ENCODE data around the gene ARHGAP21.

DNA sequence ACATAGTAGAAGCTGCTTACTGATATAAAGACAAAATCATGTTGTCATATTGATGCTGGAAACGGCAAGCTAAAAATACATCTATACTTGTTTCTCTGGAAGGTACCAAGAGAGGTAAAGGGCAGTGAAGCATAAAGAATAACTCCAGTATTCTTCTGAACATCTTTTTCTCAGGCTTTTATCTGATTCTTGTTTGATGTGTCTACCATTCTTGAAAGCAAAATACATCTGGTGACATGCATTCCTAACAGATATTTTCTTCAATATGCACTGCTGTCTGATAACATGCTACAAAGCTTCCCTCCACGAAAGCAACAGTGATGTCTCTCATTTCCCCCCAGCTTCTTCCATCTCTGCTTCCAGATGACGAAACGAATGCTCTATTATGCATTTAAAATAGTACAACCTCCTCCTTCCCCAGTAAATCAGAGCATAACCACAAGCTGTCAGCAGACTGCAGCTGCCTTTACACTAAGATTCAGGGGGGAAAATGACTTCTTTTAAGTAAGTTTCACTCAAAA, 100.8 kb downstream of the ARHGAP21 start:
- TF ChIP-seq, protein P1, sequence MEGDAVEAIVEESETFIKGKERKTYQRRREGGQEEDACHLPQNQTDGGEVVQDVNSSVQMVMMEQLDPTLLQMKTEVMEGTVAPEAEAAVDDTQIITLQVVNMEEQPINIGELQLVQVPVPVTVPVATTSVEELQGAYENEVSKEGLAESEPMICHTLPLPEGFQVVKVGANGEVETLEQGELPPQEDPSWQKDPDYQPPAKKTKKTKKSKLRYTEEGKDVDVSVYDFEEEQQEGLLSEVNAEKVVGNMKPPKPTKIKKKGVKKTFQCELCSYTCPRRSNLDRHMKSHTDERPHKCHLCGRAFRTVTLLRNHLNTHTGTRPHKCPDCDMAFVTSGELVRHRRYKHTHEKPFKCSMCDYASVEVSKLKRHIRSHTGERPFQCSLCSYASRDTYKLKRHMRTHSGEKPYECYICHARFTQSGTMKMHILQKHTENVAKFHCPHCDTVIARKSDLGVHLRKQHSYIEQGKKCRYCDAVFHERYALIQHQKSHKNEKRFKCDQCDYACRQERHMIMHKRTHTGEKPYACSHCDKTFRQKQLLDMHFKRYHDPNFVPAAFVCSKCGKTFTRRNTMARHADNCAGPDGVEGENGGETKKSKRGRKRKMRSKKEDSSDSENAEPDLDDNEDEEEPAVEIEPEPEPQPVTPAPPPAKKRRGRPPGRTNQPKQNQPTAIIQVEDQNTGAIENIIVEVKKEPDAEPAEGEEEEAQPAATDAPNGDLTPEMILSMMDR (conservative IDR thresholded peaks at IDR 0.05; ENCODE audit: low read depth in 2 of 2) = no peak
- TF ChIP-seq EZH2 (IDR thresholded peaks at IDR 0.05; ENCODE audit: low read depth, unreplicated experiment) (no peak), JUNB (IDR thresholded peaks at IDR 0.05; ENCODE audit: unreplicated experiment) (no peak), ZNF331 (CRISPR knock-in tag; IDR thresholded peaks at IDR 0.05; ENCODE audit: low read depth) (no peak), NANOG (IDR thresholded peaks at IDR 0.05; ENCODE audit: borderline replicate concordance) (no peak), EZH2phosphoT487 (IDR thresholded peaks at IDR 0.05; ENCODE audit: unreplicated experiment) (no peak), POLR2AphosphoS5 (IDR thresholded peaks at IDR 0.05; ENCODE audit: low read depth) (no peak), CREB1 (CRISPR knock-in tag; IDR thresholded peaks at IDR 0.05; ENCODE audit: low read depth) (no peak), STAT1 (IDR thresholded peaks at IDR 0.05; ENCODE audit: unreplicated experiment) (no peak), ZNF114 (CRISPR knock-in tag; IDR thresholded peaks at IDR 0.05) (no peak)
- TF ChIP-seq, protein P2, sequence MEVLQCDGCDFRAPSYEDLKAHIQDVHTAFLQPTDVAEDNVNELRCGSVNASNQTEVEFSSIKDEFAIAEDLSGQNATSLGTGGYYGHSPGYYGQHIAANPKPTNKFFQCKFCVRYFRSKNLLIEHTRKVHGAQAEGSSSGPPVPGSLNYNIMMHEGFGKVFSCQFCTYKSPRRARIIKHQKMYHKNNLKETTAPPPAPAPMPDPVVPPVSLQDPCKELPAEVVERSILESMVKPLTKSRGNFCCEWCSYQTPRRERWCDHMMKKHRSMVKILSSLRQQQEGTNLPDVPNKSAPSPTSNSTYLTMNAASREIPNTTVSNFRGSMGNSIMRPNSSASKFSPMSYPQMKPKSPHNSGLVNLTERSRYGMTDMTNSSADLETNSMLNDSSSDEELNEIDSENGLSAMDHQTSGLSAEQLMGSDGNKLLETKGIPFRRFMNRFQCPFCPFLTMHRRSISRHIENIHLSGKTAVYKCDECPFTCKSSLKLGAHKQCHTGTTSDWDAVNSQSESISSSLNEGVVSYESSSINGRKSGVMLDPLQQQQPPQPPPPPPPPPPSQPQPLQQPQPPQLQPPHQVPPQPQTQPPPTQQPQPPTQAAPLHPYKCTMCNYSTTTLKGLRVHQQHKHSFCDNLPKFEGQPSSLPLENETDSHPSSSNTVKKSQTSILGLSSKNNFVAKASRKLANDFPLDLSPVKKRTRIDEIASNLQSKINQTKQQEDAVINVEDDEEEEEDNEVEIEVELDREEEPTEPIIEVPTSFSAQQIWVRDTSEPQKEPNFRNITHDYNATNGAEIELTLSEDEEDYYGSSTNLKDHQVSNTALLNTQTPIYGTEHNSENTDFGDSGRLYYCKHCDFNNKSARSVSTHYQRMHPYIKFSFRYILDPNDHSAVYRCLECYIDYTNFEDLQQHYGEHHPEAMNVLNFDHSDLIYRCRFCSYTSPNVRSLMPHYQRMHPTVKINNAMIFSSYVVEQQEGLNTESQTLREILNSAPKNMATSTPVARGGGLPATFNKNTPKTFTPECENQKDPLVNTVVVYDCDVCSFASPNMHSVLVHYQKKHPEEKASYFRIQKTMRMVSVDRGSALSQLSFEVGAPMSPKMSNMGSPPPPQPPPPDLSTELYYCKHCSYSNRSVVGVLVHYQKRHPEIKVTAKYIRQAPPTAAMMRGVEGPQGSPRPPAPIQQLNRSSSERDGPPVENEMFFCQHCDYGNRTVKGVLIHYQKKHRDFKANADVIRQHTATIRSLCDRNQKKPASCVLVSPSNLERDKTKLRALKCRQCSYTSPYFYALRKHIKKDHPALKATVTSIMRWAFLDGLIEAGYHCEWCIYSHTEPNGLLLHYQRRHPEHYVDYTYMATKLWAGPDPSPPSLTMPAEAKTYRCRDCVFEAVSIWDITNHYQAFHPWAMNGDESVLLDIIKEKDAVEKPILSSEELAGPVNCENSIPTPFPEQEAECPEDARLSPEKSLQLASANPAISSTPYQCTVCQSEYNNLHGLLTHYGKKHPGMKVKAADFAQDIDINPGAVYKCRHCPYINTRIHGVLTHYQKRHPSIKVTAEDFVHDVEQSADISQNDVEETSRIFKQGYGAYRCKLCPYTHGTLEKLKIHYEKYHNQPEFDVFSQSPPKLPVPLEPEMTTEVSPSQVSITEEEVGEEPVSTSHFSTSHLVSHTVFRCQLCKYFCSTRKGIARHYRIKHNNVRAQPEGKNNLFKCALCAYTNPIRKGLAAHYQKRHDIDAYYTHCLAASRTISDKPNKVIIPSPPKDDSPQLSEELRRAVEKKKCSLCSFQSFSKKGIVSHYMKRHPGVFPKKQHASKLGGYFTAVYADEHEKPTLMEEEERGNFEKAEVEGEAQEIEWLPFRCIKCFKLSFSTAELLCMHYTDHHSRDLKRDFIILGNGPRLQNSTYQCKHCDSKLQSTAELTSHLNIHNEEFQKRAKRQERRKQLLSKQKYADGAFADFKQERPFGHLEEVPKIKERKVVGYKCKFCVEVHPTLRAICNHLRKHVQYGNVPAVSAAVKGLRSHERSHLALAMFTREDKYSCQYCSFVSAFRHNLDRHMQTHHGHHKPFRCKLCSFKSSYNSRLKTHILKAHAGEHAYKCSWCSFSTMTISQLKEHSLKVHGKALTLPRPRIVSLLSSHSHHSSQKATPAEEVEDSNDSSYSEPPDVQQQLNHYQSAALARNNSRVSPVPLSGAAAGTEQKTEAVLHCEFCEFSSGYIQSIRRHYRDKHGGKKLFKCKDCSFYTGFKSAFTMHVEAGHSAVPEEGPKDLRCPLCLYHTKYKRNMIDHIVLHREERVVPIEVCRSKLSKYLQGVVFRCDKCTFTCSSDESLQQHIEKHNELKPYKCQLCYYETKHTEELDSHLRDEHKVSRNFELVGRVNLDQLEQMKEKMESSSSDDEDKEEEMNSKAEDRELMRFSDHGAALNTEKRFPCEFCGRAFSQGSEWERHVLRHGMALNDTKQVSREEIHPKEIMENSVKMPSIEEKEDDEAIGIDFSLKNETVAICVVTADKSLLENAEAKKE (CRISPR knock-in tag; IDR thresholded peaks at IDR 0.05) = no peak
- TF ChIP-seq, protein P3, sequence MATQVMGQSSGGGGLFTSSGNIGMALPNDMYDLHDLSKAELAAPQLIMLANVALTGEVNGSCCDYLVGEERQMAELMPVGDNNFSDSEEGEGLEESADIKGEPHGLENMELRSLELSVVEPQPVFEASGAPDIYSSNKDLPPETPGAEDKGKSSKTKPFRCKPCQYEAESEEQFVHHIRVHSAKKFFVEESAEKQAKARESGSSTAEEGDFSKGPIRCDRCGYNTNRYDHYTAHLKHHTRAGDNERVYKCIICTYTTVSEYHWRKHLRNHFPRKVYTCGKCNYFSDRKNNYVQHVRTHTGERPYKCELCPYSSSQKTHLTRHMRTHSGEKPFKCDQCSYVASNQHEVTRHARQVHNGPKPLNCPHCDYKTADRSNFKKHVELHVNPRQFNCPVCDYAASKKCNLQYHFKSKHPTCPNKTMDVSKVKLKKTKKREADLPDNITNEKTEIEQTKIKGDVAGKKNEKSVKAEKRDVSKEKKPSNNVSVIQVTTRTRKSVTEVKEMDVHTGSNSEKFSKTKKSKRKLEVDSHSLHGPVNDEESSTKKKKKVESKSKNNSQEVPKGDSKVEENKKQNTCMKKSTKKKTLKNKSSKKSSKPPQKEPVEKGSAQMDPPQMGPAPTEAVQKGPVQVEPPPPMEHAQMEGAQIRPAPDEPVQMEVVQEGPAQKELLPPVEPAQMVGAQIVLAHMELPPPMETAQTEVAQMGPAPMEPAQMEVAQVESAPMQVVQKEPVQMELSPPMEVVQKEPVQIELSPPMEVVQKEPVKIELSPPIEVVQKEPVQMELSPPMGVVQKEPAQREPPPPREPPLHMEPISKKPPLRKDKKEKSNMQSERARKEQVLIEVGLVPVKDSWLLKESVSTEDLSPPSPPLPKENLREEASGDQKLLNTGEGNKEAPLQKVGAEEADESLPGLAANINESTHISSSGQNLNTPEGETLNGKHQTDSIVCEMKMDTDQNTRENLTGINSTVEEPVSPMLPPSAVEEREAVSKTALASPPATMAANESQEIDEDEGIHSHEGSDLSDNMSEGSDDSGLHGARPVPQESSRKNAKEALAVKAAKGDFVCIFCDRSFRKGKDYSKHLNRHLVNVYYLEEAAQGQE (IDR thresholded peaks at IDR 0.05; ENCODE audit: unreplicated experiment) = no peak

Measured in GM23338 (cell line).